ENCODE results near the gene MRPS18A.

- TF ChIP-seq CTCF (IDR thresholded peaks at IDR 0.05) (no peak), POLR2A (IDR thresholded peaks at IDR 0.05) (no peak)
Observed at GRCh38 chr6:43703512-43704429, 16.2 kb upstream of the MRPS18A start.

All from vagina (tissue), 2 donors.